Neutrophil (primary cell): ENCODE data around the gene FRS2.

Experiments
- H3K27ac ChIP-seq: fragments of 200-600 bp; sonication (generic); 2 replicates; pipeline ENCODE4 v1.5.1; 2016; ENCODE audit warnings: mild to moderate bottlenecking, moderate library complexity
- H3K27me3 ChIP-seq: fragments of 200-600 bp; sonication (generic); 2 replicates; pipeline ENCODE4 v1.6.0; 2016; ENCODE audit warnings: mild to moderate bottlenecking
- H3K36me3 ChIP-seq: fragments of 200-600 bp; sonication (generic); 2 replicates; pipeline ENCODE4 v1.5.1; 2017
- H3K4me1 ChIP-seq, 2 experiments: fragments of 200-600 bp in 1 of 2; sonication (generic) in 1 of 2; 1 replicate in 1 of 2; 2 replicates in 1 of 2; pipeline versions ENCODE4 v1.5.1 to v1.6.1; 2013 to 2016; ENCODE audit warnings: low read depth in 1 of 2, low read length in 1 of 2, mild to moderate bottlenecking in 1 of 2, moderate library complexity in 1 of 2; ENCODE audit not compliant: control insufficient read depth in 1 of 2, insufficient read depth in 1 of 2
- H3K4me3 ChIP-seq, 2 experiments: fragments of 200-600 bp in 1 of 2; sonication (generic) in 1 of 2; 1 replicate in 1 of 2; 2 replicates in 1 of 2; pipeline ENCODE4 v1.5.1; 2013 to 2016; ENCODE audit warnings: low read depth in 1 of 2, low read length in 1 of 2, mild to moderate bottlenecking in 1 of 2, moderate library complexity in 1 of 2
- H3K9me3 ChIP-seq: fragments of 200-600 bp; sonication (generic); 2 replicates; pipeline ENCODE4 v1.5.1; 2016
- TF ChIP-seq, protein P1 (sequence below): fragments of 200-600 bp; sonication (generic); IDR thresholded peaks from 2 replicates; pipeline ENCODE4 v1.5.1; 2016; ENCODE audit warnings: antibody characterized with exemption

The FRS2 gene

DNA sequence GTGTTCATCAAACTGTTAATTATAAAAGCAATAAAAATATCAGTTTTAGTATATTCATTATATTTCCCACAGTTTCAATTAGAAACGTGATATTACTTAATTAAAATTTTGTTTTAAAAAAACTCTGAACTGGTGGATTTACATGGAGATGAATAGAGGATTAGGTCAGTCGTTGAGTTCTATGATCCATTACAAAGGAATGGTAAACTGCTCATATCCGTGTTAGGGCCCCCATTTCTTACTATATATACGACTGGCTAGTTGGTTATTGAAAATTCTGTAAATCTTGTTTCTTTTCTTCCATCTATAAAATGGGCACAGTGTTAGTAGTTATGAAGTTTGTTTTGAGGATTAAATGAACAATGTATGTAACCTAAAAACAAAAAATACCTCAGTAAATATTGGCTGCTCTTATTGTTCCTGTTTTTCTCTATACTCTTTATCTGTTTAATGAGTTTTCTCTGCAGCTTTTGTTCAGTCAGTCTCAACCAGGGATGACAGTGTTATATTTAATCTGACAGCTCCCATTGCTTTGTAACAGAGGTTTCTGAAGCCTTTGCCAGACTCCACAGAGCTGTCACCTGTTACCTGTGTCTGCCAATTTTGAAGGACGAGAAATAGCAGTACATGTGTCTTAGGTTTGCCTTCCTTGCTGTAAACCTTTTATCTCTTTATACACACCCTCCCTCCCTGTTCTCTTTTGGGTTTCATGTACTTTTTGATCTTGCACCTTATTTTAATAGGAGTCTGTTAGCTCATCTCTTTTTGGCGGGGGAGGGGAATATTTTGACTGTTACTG lies 41.5 kb downstream of the FRS2 start:
- Histone ChIP-seq H3K27ac (no peak overlapping the region), H3K4me3 (no peak overlapping the region), H3K4me1 (no peaks in the 10 kb centered on the region), H3K36me3 (no peaks in the 10 kb centered on the region), H3K9me3 (no peaks in the 10 kb centered on the region), H3K27me3 (no peaks in the 10 kb centered on the region)
- TF ChIP-seq, protein P1, sequence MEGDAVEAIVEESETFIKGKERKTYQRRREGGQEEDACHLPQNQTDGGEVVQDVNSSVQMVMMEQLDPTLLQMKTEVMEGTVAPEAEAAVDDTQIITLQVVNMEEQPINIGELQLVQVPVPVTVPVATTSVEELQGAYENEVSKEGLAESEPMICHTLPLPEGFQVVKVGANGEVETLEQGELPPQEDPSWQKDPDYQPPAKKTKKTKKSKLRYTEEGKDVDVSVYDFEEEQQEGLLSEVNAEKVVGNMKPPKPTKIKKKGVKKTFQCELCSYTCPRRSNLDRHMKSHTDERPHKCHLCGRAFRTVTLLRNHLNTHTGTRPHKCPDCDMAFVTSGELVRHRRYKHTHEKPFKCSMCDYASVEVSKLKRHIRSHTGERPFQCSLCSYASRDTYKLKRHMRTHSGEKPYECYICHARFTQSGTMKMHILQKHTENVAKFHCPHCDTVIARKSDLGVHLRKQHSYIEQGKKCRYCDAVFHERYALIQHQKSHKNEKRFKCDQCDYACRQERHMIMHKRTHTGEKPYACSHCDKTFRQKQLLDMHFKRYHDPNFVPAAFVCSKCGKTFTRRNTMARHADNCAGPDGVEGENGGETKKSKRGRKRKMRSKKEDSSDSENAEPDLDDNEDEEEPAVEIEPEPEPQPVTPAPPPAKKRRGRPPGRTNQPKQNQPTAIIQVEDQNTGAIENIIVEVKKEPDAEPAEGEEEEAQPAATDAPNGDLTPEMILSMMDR: no peak

DNA sequence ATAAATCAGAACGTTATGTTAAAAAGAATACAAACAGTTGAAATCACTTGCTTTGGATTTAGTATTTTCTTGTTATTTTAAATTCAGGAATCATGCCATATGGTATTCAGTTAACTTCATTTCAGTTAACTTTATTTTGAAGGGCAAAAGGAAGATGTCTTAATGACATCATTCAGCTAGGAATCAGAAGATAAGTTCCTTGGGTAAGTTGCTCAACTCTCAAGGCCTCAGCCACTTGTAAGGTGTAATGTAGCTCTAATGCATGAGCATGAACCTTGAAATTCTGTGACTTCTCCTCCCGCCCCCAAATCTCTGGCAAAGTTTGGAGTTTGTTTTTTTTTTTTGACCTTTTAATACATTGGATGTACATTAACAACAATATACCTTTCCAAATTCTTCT lies 42.6 kb downstream of the FRS2 start:
- TF ChIP-seq, protein P1: no peak
- no peaks in the 10 kb centered on the region for H3K27me3 ChIP-seq
- no peak overlapping the region for H3K4me3 ChIP-seq
- H3K4me1 ChIP-seq: no peaks in the 10 kb centered on the region
- no peaks in the 10 kb centered on the region for H3K9me3 ChIP-seq
- H3K27ac ChIP-seq: no peak overlapping the region
- H3K36me3 ChIP-seq: no peaks in the 10 kb centered on the region

DNA sequence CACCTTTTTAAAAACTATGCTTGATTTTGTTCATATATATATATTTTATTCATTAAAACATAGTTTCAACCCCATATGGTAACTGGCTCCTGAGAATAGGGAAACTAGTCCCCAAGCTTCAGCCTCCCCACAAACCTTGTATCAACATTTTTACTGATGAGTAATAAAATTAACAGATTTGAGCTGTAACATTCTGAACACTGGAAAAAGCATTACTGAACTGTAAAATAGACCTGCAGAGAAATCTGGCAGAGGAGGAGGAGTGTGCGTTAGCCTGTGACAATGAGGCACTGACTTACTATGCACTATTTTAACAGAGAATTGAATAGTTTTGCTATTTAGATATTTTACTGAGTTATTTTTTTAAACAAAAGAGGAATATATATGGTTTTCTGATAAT lies 43.1 kb downstream of the FRS2 start:
- Histone ChIP-seq H3K4me3 (no peak overlapping the region), H3K4me1 (no peaks in the 10 kb centered on the region), H3K9me3 (no peaks in the 10 kb centered on the region), H3K27me3 (no peaks in the 10 kb centered on the region), H3K27ac (no peak overlapping the region), H3K36me3 (no peaks in the 10 kb centered on the region)
- TF ChIP-seq, protein P1: no peak

DNA sequence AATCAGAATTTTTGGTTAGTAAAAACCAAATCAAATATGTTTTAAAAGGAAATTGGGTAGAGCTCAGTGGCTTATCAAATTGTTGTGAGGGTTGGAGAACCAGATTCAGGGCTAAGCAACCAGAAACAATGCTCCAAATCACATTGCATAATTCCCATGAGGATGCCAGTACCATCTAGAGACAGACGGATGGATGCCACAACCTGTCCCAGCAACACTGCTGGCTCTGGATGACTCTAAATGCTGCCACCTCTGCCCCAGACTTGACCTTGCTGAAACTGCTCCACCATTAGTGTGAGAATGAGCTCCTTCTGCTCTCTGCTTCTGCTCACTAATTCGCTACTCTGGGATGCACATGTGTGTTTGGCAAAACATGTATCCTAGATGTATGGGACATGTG lies 43.9 kb downstream of the FRS2 start:
- H3K4me3 ChIP-seq: no peak overlapping the region
- H3K4me1 ChIP-seq: no peaks in the 10 kb centered on the region
- no peak overlapping the region for H3K27ac ChIP-seq
- TF ChIP-seq, protein P1: no peak
- H3K36me3 ChIP-seq: no peaks in the 10 kb centered on the region
- no peaks in the 10 kb centered on the region for H3K27me3 ChIP-seq
- no peaks in the 10 kb centered on the region for H3K9me3 ChIP-seq

DNA sequence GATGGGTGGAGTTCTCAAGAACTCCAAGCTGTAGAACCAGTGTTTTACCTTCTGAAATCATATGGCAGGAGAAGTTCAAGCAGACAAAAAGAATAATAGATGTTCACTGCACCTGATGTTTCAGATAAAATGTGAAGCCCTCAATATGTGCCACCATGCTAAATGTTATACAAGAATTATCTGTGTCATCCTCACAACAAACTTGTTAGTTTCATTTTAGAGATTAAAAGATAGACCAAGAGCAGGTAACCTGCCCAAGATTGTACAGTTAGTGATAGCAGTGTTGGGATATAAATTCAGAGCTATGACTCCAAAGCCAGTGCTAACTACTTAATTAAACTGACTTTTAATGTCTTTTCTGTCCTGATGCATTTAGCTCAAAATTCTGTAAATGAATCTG lies 44.7 kb downstream of the FRS2 start:
- Histone ChIP-seq H3K27ac (no peak overlapping the region), H3K27me3 (no peaks in the 10 kb centered on the region), H3K9me3 (no peaks in the 10 kb centered on the region), H3K36me3 (no peaks in the 10 kb centered on the region), H3K4me1 (no peaks in the 10 kb centered on the region), H3K4me3 (no peak overlapping the region)
- TF ChIP-seq, protein P1: no peak
